ENCODE data around the gene ARHGAP9. TPM values are rescaled to one million over a fixed set of nuclear protein-coding genes. Genes with fewer than 3 reads are reported as not detected.
"Not testable (repeated sequence)": the region's sequence is repeated elsewhere in the genome, so short reads cannot be mapped to it uniquely, and the experiment has no call there.

Gene ARHGAP9
- total RNA-seq, 1 donor from 2014 or later = 102 TPM

GRCh38 chr12:57513677-57514076, 34.0 kb upstream of the ARHGAP9 start:
- intact Hi-C loops (cut with micrococcal nuclease); DNase-seq; H3K27me3 Mint-ChIP-seq; H3K4me3 Mint-ChIP-seq; H3K9me3 Mint-ChIP-seq; H3K27ac Mint-ChIP-seq: not testable (repeated sequence)
- Mint-ChIP-seq H3K4me1 (peaks cover 19% of the 10 kb centered on the region), H3K36me3 (ENCODE audit: low read depth) (peaks cover 82% of the 10 kb centered on the region)

- no peak overlapping the region for H3K27ac Mint-ChIP-seq
- H3K4me3 Mint-ChIP-seq = no peak overlapping the region
- H3K4me1 Mint-ChIP-seq = peaks cover 15% of the 10 kb centered on the region
- no peaks in the 10 kb centered on the region for H3K27me3 Mint-ChIP-seq
- H3K9me3 Mint-ChIP-seq = no peaks in the 10 kb centered on the region
- intact Hi-C loops (cut with micrococcal nuclease) = no loop called here
- H3K36me3 Mint-ChIP-seq (ENCODE audit: low read depth) = peaks cover 82% of the 10 kb centered on the region
- DNase-seq = no peak
These were observed 33.6 kb upstream of the ARHGAP9 start for GRCh38 chr12:57513266-57513665.

- DNase-seq = no peak
- Mint-ChIP-seq H3K9me3 (no peaks in the 10 kb centered on the region), H3K27me3 (no peaks in the 10 kb centered on the region), H3K27ac (peak overlapping the region; percentile 52), H3K36me3 (ENCODE audit: low read depth) (peaks cover 80% of the 10 kb centered on the region), H3K4me1 (peaks cover 12% of the 10 kb centered on the region), H3K4me3 (no peak overlapping the region)
- intact Hi-C loops (cut with micrococcal nuclease) = no loop called here
These were observed 33.0 kb upstream of the ARHGAP9 start for GRCh38 chr12:57512665-57513064.

- DNase-seq = no peak
- H3K36me3 Mint-ChIP-seq (ENCODE audit: low read depth) = peaks cover 71% of the 10 kb centered on the region
- H3K4me1 Mint-ChIP-seq = peaks cover 7% of the 10 kb centered on the region
- H3K27ac Mint-ChIP-seq = peak overlapping the region; percentile 26
- H3K4me3 Mint-ChIP-seq = no peak overlapping the region
- H3K9me3 Mint-ChIP-seq = no peaks in the 10 kb centered on the region
- no peaks in the 10 kb centered on the region for H3K27me3 Mint-ChIP-seq
- intact Hi-C loops (cut with micrococcal nuclease) = no loop called here
These were observed 32.1 kb upstream of the ARHGAP9 start for GRCh38 chr12:57511588-57512325.

GRCh38 chr12:57511161-57511560, 31.5 kb upstream of the ARHGAP9 start:
- Mint-ChIP-seq H3K27me3 (no peaks in the 10 kb centered on the region), H3K36me3 (ENCODE audit: low read depth) (peaks cover 68% of the 10 kb centered on the region), H3K4me3 (no peak overlapping the region), H3K4me1 (peaks cover 6% of the 10 kb centered on the region), H3K27ac (no peak overlapping the region), H3K9me3 (no peaks in the 10 kb centered on the region)
- no peak for DNase-seq
- intact Hi-C loops (cut with micrococcal nuclease) = no loop called here

- DNase-seq; H3K4me3 Mint-ChIP-seq; H3K9me3 Mint-ChIP-seq; intact Hi-C loops (cut with micrococcal nuclease); H3K27ac Mint-ChIP-seq; H3K27me3 Mint-ChIP-seq; H3K4me1 Mint-ChIP-seq: not testable (repeated sequence)
- H3K36me3 Mint-ChIP-seq (ENCODE audit: low read depth) = peaks cover 66% of the 10 kb centered on the region
These were observed 28.1 kb upstream of the ARHGAP9 start for GRCh38 chr12:57507796-57508195.

- H3K36me3 Mint-ChIP-seq (ENCODE audit: low read depth) = peaks cover 62% of the 10 kb centered on the region
- H3K9me3 Mint-ChIP-seq; H3K4me1 Mint-ChIP-seq; H3K27ac Mint-ChIP-seq; H3K4me3 Mint-ChIP-seq; DNase-seq; H3K27me3 Mint-ChIP-seq; intact Hi-C loops (cut with micrococcal nuclease): not testable (repeated sequence)
These were observed 26.9 kb upstream of the ARHGAP9 start for GRCh38 chr12:57506541-57506940.

GRCh38 chr12:57502311-57502969, 22.8 kb upstream of the ARHGAP9 start:
- intact Hi-C loops (cut with micrococcal nuclease); H3K27ac Mint-ChIP-seq; H3K4me1 Mint-ChIP-seq; H3K9me3 Mint-ChIP-seq; DNase-seq; H3K27me3 Mint-ChIP-seq; H3K4me3 Mint-ChIP-seq: not testable (repeated sequence)
- peaks cover 74% of the 10 kb centered on the region for H3K36me3 Mint-ChIP-seq (ENCODE audit: low read depth)

- DNase-seq = no peak
- peaks cover 82% of the 10 kb centered on the region for H3K36me3 Mint-ChIP-seq (ENCODE audit: low read depth)
- no peaks in the 10 kb centered on the region for H3K27me3 Mint-ChIP-seq
- peaks cover 4% of the 10 kb centered on the region for H3K9me3 Mint-ChIP-seq
- H3K27ac Mint-ChIP-seq = no peak overlapping the region
- H3K4me1 Mint-ChIP-seq = peaks cover 8% of the 10 kb centered on the region
- intact Hi-C loops (cut with micrococcal nuclease) = no loop called here
- H3K4me3 Mint-ChIP-seq = no peak overlapping the region
These were observed 20.5 kb upstream of the ARHGAP9 start for GRCh38 chr12:57500213-57500612.

- Mint-ChIP-seq H3K27ac (no peak overlapping the region), H3K27me3 (no peaks in the 10 kb centered on the region), H3K4me1 (peaks cover 8% of the 10 kb centered on the region), H3K9me3 (peaks cover 4% of the 10 kb centered on the region), H3K4me3 (no peak overlapping the region), H3K36me3 (ENCODE audit: low read depth) (peaks cover 77% of the 10 kb centered on the region)
- intact Hi-C loops (cut with micrococcal nuclease) = no loop called here
- no peak for DNase-seq
These were observed 18.9 kb upstream of the ARHGAP9 start for GRCh38 chr12:57498571-57498970.

GRCh38 chr12:57498132-57498502, 18.5 kb upstream of the ARHGAP9 start:
- Mint-ChIP-seq H3K4me1 (peaks cover 8% of the 10 kb centered on the region), H3K36me3 (ENCODE audit: low read depth) (peaks cover 72% of the 10 kb centered on the region), H3K27ac (no peak overlapping the region), H3K27me3 (no peaks in the 10 kb centered on the region), H3K4me3 (no peak overlapping the region), H3K9me3 (peaks cover 4% of the 10 kb centered on the region)
- no peak for DNase-seq
- intact Hi-C loops (cut with micrococcal nuclease) = no loop called here

- peaks cover 13% of the 10 kb centered on the region for H3K4me1 Mint-ChIP-seq
- peak overlapping the region; percentile 31 for H3K27ac Mint-ChIP-seq
- H3K4me3 Mint-ChIP-seq = no peak overlapping the region
- intact Hi-C loops (cut with micrococcal nuclease) = no loop called here
- peaks cover 74% of the 10 kb centered on the region for H3K36me3 Mint-ChIP-seq (ENCODE audit: low read depth)
- H3K27me3 Mint-ChIP-seq = no peaks in the 10 kb centered on the region
- DNase-seq = no peak
- H3K9me3 Mint-ChIP-seq = peaks cover 4% of the 10 kb centered on the region
These were observed 17.8 kb upstream of the ARHGAP9 start for GRCh38 chr12:57497223-57498131.

- H3K27ac Mint-ChIP-seq = peak overlapping the region; percentile 31
- peaks cover 14% of the 10 kb centered on the region for H3K4me1 Mint-ChIP-seq
- no peak overlapping the region for H3K4me3 Mint-ChIP-seq
- intact Hi-C loops (cut with micrococcal nuclease) = no loop called here
- peaks cover 74% of the 10 kb centered on the region for H3K36me3 Mint-ChIP-seq (ENCODE audit: low read depth)
- peaks cover 4% of the 10 kb centered on the region for H3K9me3 Mint-ChIP-seq
- H3K27me3 Mint-ChIP-seq = no peaks in the 10 kb centered on the region
- DNase-seq = no peak
These were observed 17.2 kb upstream of the ARHGAP9 start for GRCh38 chr12:57496822-57497221.

Data from activated CD4-positive, alpha-beta T cell treated with anti-CD3 and anti-CD28 coated beads, Interleukin-2, amount 10 ng/mL, durations not matched to agents 24 days and 14 days (primary cell).